OCI-LY7 (cell line): ENCODE measurements around the gene COX7A2L. TPM values are rescaled to one million over a fixed set of nuclear protein-coding genes. Genes with fewer than 3 reads are reported as not detected.

Experiments used
- BruUV-seq: library from RNA; stranded (reverse); fragments of 400-500 nt; replicated peaks from 2 replicates; lab custom pipeline; 2021; lab: Mats Ljungman, UMichigan
- CTCF ChIA-PET: fragments of 300-600 bp; sonication (Branson Sonifier 250); formaldehyde crosslinking; loops from one replicate; lab custom pipeline; 2022; ENCODE audit warnings: antibody characterized with exemption; ENCODE audit not compliant: unreplicated experiment; lab: Charles Lee
- POLR2A ChIA-PET: fragments of 300-600 bp; sonication (Branson Sonifier 250); formaldehyde crosslinking; loops from one replicate; lab custom pipeline; 2022; ENCODE audit warnings: antibody characterized with exemption; lab: Charles Lee
- DNase-seq: peaks from one replicate; pipeline ENCODE4 v3.0.0-alpha.2; 2015; ENCODE audit warnings: low spot score
- H2AFZ ChIP-seq: fragments of 200-600 bp; sonication (generic), shearing (Covaris generic); 2 replicates; pipeline ENCODE4 v1.6.1; 2014; ENCODE audit warnings: mild to moderate bottlenecking, antibody characterized with exemption, low read length, moderate library complexity
- H3K27ac ChIP-seq: fragments of 200-600 bp; sonication (generic); 2 replicates; pipeline ENCODE4 v1.5.1; 2014; ENCODE audit warnings: mixed run types, low read depth, mild to moderate bottlenecking, moderate library complexity, low read length, inconsistent platforms; ENCODE audit not compliant: poor library complexity, severe bottlenecking
- H3K36me3 ChIP-seq: fragments of 200-600 bp; sonication (generic); 2 replicates; pipeline ENCODE4 v1.6.1; 2014; ENCODE audit warnings: mild to moderate bottlenecking, antibody characterized with exemption, low read length, moderate library complexity, mixed read lengths; ENCODE audit not compliant: insufficient read depth
- H3K4me1 ChIP-seq: fragments of 200-600 bp; sonication (generic); 2 replicates; pipeline ENCODE4 v1.5.1; 2014; ENCODE audit warnings: mild to moderate bottlenecking, low read length; ENCODE audit not compliant: insufficient read depth, poor library complexity, severe bottlenecking
- H3K4me2 ChIP-seq: fragments of 200-600 bp; sonication (generic); 2 replicates; pipeline ENCODE4 v1.6.1; 2014; ENCODE audit warnings: mild to moderate bottlenecking, low read length
- H3K4me3 ChIP-seq: fragments of 200-600 bp; sonication (generic); 2 replicates; pipeline ENCODE4 v1.5.1; 2014; ENCODE audit warnings: mild to moderate bottlenecking, low read depth, low read length; ENCODE audit not compliant: poor library complexity, severe bottlenecking
- H3K79me2 ChIP-seq: fragments of 200-600 bp; sonication (generic); 2 replicates; pipeline ENCODE4 v1.6.1; 2016; ENCODE audit warnings: low read depth, mild to moderate bottlenecking, low read length, moderate library complexity, mixed read lengths; ENCODE audit not compliant: insufficient read depth
- H3K9me2 ChIP-seq: fragments of 200-600 bp; sonication (generic); 2 replicates; pipeline ENCODE4 v1.6.1; 2016; ENCODE audit warnings: mild to moderate bottlenecking, low read length, mixed read lengths; ENCODE audit not compliant: insufficient read depth
- H3K9me3 ChIP-seq: fragments of 200-600 bp; sonication (generic); 2 replicates; pipeline ENCODE4 v1.6.1; 2014; ENCODE audit warnings: mild to moderate bottlenecking, mixed run types, low read length, mixed read lengths
- H4K20me1 ChIP-seq: fragments of 200-600 bp; sonication (generic); 2 replicates; pipeline ENCODE4 v1.6.1; 2014; ENCODE audit warnings: mild to moderate bottlenecking, antibody characterized with exemption, low read length, moderate library complexity, mixed read lengths; ENCODE audit not compliant: insufficient read depth
- EZH2phosphoT487 ChIP-seq: fragments of 200-600 bp; sonication (generic); IDR thresholded peaks from 2 replicates; pipeline ENCODE4 v1.6.1; 2018; ENCODE audit warnings: low read depth, borderline replicate concordance, mild to moderate bottlenecking, mixed run types, antibody characterized with exemption, low read length, moderate library complexity, mixed read lengths
- intact Hi-C: fragments of 100-400 bp; cut with micrococcal nuclease; formaldehyde crosslinking; loops from one replicate; pipeline ENCODE4 v1.10.0; 2022; ENCODE audit not compliant: unreplicated experiment
- total RNA-seq, 2 experiments: library from RNA; depleted of rRNA in 1 of 2; stranded (reverse); fragments of >200 nt in 1 of 2; shearing (Covaris generic) in 1 of 2; gene quantifications; 2 replicates each; pipeline ENCODE4 v1.2.3, GENCODE V29; 2014 to 2022
- TF ChIP-seq, protein P1 (sequence below): fragments of 200-600 bp; sonication (generic); conservative IDR thresholded peaks from 2 replicates; pipeline ENCODE4 v1.5.1; 2014; ENCODE audit warnings: mild to moderate bottlenecking, antibody characterized with exemption, low read length, moderate library complexity, mixed read lengths

COX7A2L gene
- total RNA-seq, 2 experiments from 2014 or later = 118 to 121 TPM

- Histone ChIP-seq H3K27ac (no peak overlapping the region), H4K20me1 (no peaks in the 10 kb centered on the region), H3K4me2 (no peak overlapping the region), H3K4me1 (no peaks in the 10 kb centered on the region), H3K36me3 (peaks cover 69% of the 10 kb centered on the region), H3K9me3 (no peaks in the 10 kb centered on the region), H3K9me2 (no peaks in the 10 kb centered on the region), H3K79me2 (no peaks in the 10 kb centered on the region; the same call in 1 of the 2 replicates), H2AFZ (no peak overlapping the region), H3K4me3 (no peak overlapping the region)
- intact Hi-C loops = no loop called here
- ChIA-PET CTCF (no interaction called here), POLR2A (interaction anchor here (0.8 to 1.0 kb wide), 2 partner anchors 13 to 1819 kb away, joined by 4 to 5 read pairs; no protein-coding TSS in a partner anchor)
- TF ChIP-seq, protein P1, sequence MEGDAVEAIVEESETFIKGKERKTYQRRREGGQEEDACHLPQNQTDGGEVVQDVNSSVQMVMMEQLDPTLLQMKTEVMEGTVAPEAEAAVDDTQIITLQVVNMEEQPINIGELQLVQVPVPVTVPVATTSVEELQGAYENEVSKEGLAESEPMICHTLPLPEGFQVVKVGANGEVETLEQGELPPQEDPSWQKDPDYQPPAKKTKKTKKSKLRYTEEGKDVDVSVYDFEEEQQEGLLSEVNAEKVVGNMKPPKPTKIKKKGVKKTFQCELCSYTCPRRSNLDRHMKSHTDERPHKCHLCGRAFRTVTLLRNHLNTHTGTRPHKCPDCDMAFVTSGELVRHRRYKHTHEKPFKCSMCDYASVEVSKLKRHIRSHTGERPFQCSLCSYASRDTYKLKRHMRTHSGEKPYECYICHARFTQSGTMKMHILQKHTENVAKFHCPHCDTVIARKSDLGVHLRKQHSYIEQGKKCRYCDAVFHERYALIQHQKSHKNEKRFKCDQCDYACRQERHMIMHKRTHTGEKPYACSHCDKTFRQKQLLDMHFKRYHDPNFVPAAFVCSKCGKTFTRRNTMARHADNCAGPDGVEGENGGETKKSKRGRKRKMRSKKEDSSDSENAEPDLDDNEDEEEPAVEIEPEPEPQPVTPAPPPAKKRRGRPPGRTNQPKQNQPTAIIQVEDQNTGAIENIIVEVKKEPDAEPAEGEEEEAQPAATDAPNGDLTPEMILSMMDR = no peak
- no peak for TF ChIP-seq EZH2phosphoT487
- DNase-seq = no peak
- no TSS peak for BruUV-seq
These were observed 19.9 kb downstream of the COX7A2L start for GRCh38 chr2:42340938-42341636.

GRCh38 chr2:42340045-42340937 lies 20.7 kb downstream of the COX7A2L start:
- no peaks in the 10 kb centered on the region for H3K9me3 ChIP-seq
- BruUV-seq = no TSS peak
- no peaks in the 10 kb centered on the region; the same call in 1 of the 2 replicates for H3K79me2 ChIP-seq
- H3K27ac ChIP-seq = no peak overlapping the region
- POLR2A ChIA-PET = interaction anchor here (0.8 to 1.8 kb wide), 2 partner anchors 12 to 20 kb away, joined by 4 to 6 read pairs; no protein-coding TSS in a partner anchor
- no peak for DNase-seq
- no peak overlapping the region for H3K4me3 ChIP-seq
- intact Hi-C loops = no loop called here
- H3K4me2 ChIP-seq = no peak overlapping the region
- TF ChIP-seq EZH2phosphoT487 = no peak
- TF ChIP-seq, protein P1 = no peak
- H4K20me1 ChIP-seq = no peaks in the 10 kb centered on the region
- H3K9me2 ChIP-seq = no peaks in the 10 kb centered on the region
- no peak overlapping the region for H2AFZ ChIP-seq
- no peaks in the 10 kb centered on the region for H3K4me1 ChIP-seq
- H3K36me3 ChIP-seq = peaks cover 69% of the 10 kb centered on the region
- CTCF ChIA-PET = no interaction called here
